ENCODE measurements around the gene FAN1. TPM values are rescaled to one million over a fixed set of nuclear protein-coding genes. Genes with fewer than 3 reads are reported as not detected.
"Not testable (repeated sequence)": the region's sequence is repeated elsewhere in the genome, so short reads cannot be mapped to it uniquely, and the experiment has no call there.

Gene FAN1
- total RNA-seq (2014; rRNA removed; shearing (Covaris generic)) = 22.0 and 27.7 TPM in 2 replicates

GRCh38 chr15:30903497-30904187, at the start of gene FAN1:
Gene FAN1, plus strand, starts transcription at chr15:30903915. Its CDS starts 749 bp downstream, at chr15:30904664.
- peak; percentile 93 for DNase-seq (ENCODE audit: low read depth)

DNA sequence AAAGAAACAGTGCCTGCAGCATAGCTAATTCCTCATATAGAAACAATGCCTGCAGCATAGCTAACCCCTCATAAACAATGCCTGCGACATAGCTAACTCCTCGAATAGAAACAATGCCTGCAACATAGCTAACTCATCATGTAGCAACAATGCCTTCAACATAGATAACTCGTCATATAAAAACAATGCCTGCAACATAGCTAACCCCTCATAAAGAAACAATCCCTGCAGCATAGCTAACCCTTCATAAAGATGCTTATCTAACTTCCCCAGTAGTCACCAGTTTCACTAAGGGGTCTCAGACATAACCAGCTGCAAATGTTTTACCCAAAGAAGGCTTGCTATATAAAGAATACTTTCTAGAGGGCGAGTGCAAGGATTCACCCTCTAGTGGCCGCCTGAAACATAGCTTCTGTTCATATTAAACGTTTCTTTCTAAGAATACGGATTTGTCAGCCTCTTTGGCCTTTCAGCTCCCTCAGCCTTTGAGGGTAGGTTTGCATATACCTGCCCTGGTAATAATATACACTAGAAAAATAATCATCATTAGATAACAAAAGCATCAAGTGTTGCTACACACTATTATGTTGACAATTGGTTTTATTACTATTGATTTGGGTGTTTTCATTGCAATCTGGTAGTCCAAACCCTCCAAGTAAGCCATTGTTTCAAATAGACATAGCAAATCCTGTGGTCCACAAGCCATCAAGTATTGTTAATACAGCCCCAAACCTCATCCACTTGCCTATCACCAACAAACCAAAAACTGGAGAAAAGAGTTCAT, 44.4 kb upstream of the FAN1 start:
- DNase-seq (ENCODE audit: low read depth) = peak; percentile 4

GRCh38 chr15:30865257-30865656, 38.5 kb upstream of the FAN1 start:
- no peak for DNase-seq (ENCODE audit: low read depth)

GRCh38 chr15:30870681-30871080, 33.0 kb upstream of the FAN1 start:
- no peak for DNase-seq (ENCODE audit: low read depth)

DNA sequence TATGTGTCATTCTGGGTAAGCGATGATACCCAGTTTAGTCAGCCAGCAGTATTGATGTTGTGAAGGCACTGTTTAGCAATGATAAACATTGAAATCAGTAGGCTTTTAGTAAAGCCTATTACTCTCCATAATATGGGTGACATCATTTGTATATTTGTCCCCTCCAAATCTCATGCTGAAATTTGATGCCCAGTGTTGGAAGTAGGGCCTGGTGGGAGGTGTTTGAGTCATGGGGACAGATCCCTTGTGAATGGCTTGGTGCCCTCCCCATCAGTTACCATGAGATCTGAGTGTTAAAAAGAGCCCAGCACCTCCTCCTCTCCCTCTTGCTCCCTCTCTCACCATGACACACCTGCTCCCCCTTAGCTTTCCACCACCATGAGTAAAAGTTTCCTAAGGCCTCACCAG, 31.4 kb upstream of the FAN1 start:
- DNase-seq (ENCODE audit: low read depth) = peak; percentile 32

- no peak for DNase-seq (ENCODE audit: low read depth)
These were observed 26.6 kb upstream of the FAN1 start for GRCh38 chr15:30877070-30877469.

DNA sequence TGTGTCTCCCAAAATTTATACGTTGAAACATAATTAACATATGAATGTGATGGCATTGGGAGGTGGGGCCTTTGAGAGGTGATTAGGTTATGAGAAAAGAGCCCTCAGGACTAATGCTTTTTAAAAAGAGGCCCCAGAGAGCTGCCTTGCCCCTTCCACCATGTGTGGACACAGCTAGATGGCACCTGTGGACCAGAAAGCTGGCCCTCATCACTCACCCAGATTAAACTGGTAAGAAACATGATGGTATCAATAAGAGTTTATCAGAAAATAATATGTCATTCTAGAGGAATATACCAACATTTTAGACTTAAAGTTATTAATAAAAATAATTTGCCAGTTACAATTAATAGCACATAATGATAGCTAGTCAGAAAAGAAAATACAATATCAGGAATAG, 25.2 kb upstream of the FAN1 start:
- DNase-seq (ENCODE audit: low read depth) = no peak

- peak; percentile 65 for DNase-seq (ENCODE audit: low read depth)
These were observed 20.8 kb upstream of the FAN1 start for GRCh38 chr15:30882849-30883433.

DNA sequence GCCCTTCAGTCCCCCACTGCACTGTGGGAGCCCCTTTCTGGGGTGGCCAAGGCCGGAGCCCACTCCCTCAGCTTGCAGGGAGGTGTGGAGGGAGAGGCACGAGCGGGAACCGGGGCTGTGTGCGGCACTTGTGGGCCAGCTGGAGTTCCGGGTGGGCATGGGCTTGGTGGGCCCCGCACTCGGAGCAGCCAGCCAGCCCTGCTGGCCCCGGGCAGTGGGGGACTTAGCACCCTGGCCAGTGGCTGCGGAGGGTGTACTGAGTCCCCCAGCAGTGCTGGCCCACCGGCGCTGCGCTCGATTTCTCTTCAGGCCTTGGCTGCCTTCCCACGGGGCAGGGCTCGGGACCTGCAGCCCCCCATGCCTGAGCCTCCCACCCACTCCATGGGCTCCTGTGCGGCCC, 20.0 kb upstream of the FAN1 start:
- DNase-seq (ENCODE audit: low read depth) = not testable (repeated sequence)

DNA sequence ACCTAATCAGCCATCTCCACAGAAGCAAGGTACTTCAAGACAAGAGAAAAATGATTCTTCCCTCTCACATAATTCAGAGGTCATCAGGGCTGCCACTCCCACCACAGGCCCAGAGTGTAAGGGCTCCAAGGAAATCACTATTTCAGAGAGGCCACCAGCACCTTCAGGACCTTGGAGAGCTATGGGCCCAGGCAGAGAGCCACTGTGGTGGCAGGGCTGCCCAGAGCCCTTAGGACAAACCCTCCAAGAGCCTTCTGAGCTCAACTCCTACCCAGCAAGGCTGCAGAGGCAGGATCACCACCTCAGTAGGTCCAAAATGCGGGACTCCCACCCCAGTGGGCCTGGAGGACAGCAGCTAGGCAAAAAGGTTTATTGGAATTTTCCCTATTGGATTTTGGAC, 17.9 kb upstream of the FAN1 start:
- DNase-seq (ENCODE audit: low read depth) = peak; percentile 4

GRCh38 chr15:30889196-30889595, 14.5 kb upstream of the FAN1 start:
- no peak for DNase-seq (ENCODE audit: low read depth)

DNA sequence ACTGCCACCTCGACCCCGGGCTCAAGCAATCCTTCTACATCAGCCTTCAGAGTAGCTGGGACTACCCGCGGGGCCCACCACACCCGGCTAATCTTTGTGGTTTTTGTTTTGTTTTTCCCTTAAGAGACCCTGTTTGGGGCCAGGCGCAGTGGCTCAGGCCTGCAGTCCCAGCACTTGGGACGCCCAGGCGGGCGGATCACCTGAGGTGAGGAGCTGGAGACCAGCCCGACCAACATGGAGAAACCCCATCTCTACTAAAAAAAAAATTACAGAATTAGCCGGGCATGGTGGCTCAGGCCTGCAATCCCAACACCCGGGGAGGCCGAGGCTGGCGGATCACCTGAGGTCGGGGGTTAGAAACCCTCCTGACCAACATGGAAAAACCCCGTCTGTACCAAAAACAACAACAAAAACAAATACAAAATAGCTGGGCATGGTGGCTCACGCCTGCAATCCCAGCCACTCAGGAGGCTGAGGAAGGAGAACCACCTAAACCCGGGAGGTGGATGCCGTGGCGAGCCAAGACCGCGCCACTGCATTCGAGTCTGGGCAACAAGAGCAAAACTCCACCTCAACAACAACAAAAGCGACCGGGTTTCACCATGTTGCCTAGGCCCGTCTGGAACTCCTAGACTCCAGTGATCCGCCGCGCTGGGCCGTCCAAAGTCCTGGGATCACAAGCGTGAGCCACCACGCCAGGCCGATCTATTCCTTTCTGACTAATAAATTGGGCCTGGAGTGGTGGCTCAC, 8.1 kb upstream of the FAN1 start:
- no peak for DNase-seq (ENCODE audit: low read depth)

GRCh38 chr15:30896211-30896606, 7.5 kb upstream of the FAN1 start:
- DNase-seq (ENCODE audit: low read depth) = no peak

- DNase-seq (ENCODE audit: low read depth) = no peak
These were observed 1.8 kb upstream of the FAN1 start for GRCh38 chr15:30901889-30902288.

DNA sequence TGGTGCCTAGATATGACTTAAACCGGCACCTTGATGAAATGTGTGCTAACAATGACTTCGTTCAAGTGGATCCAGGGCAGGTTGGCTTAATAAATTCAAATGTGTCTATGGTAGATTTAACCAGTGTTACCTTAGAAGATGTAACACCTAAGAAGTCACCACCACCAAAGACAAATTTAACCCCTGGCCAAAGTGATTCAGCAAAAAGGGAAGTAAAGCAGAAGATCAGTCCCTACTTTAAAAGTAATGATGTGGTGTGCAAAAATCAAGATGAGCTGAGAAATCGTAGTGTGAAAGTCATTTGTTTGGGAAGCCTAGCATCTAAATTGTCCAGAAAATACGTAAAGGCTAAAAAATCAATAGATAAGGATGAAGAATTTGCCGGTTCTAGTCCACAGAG, 1.1 kb downstream of the FAN1 start:
- no peak for DNase-seq (ENCODE audit: low read depth)

GRCh38 chr15:30905821-30906220, 2.1 kb downstream of the FAN1 start:
- peak; percentile 16 for DNase-seq (ENCODE audit: low read depth)

DNA sequence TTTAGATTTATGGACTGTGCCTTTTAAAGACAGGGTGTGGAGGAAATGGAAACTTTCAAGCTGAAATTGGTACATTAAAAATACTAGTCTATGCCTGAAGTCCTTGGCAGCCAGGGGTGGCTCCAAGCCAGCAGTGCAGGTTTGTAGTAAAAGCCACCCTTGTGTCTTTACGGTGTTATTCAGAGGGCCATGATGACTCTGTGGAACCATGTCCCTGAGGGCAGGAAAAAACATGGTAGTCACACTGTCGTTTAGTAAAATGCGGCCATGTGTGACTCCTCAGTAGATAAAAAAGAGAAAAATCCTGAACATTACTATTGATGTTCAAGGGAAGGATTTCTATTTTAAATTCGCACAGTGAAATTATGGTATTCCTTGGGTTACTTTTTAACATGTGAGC, 2.7 kb downstream of the FAN1 start:
- DNase-seq (ENCODE audit: low read depth) = no peak

- no peak for DNase-seq (ENCODE audit: low read depth)
These were observed 10.0 kb downstream of the FAN1 start for GRCh38 chr15:30913761-30914160.

GRCh38 chr15:30917013-30917412, 13.3 kb downstream of the FAN1 start:
- DNase-seq (ENCODE audit: low read depth) = no peak

DNA sequence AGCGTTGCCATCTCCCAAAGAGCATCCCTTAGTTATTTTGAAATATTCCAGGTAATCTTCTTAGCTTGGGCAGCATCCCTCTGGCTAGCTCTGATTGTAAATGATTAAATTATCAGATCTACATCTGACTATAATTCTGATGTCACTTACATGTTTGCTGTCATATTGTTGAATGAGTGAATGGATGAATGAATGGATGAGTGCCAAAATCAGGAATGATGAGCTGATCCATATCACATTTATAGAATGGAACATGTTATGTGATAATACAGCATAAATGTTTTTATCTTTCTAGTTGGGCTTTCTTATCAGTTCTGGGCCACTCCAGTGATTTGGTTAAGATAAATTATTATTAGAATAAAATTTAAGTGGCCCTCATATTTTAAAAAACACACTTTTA, 14.0 kb downstream of the FAN1 start:
- no peak for DNase-seq (ENCODE audit: low read depth)

DNA sequence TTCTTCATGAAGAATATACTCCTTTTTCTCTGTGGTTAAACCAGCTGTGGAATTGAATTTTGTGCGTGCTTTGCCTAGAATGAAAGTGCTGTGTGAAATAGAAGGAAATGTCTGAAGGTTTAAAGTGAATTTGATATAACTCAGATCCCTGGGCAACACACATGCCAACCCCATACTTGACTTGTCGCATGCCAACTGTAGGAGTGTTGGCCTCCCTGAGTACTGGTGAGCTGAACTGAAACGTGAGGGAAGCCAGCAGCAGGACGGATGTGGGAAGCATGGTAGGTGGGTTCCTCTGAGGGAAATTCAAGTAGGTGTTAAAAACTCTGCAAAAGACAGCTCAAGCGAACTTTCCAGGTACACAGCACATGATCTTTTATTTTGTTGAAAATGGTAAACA, 14.7 kb downstream of the FAN1 start:
- DNase-seq (ENCODE audit: low read depth) = no peak

- no peak for DNase-seq (ENCODE audit: low read depth)
These were observed 16.3 kb downstream of the FAN1 start for GRCh38 chr15:30919877-30920550.

Data from Daoy (cell line).